ENCODE results near the gene C10orf62. TPM values are rescaled to one million over a fixed set of nuclear protein-coding genes. Genes with fewer than 3 reads are reported as not detected.

C10orf62 gene
- polyA plus RNA-seq, 1 donor (not counting 4 experiments of a cell fraction or from before 2014, with no cell fraction given): not detected

DNA sequence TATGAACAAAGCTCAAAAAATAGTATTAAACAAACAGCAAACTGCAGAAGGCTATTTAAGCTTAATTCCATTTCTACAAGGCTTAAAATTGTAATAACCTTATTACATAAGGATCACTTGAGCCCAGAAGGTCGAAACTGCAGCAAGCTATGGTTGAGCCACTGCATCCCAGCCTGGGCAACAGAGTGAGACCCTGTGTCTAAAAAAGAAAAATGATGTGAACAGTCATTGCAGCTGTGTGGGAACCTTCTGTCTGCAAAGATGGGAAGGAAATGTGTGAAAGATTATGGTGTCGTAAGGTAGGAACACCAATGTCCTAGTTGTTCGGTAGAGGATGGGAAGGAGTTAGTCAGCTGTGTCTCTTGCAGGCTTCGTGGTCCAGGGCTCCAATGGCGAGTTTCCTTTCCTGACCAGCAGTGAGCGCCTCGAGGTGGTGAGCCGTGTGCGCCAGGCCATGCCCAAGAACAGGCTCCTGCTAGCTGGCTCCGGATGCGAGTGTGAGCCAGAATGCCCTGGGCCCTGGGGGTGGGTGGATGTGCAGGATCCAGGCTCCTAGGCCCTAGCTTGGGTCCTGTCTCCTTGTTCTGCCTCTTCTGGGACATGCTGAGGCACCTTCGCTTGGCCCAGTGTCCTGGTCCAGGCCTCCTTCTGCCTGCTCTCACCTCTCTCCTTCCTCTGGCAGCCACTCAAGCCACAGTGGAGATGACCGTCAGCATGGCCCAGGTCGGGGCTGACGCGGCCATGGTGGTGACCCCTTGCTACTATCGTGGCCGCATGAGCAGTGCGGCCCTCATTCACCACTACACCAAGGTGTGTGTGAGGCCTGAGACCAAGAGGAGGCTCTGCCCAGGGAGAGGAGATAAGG lies 9.1 kb downstream of the C10orf62 start:
- Histone ChIP-seq H4K20me1 (ENCODE audit: control insufficient read depth, extremely low read depth, insufficient read depth, low read length) (no peaks in the 10 kb centered on the region), H3K27me3 (ENCODE audit: control insufficient read depth, extremely low read depth, insufficient read depth, low read length) (no peaks in the 10 kb centered on the region), H3K9me3 (ENCODE audit: control insufficient read depth, low read depth, low read length) (no peaks in the 10 kb centered on the region), H3K4me1 (ENCODE audit: control insufficient read depth, extremely low read depth, insufficient read depth, low read length) (peaks cover 18% of the 10 kb centered on the region), H3K9me1 (ENCODE audit: control insufficient read depth, extremely low read depth, insufficient read depth, low read length) (no peaks in the 10 kb centered on the region), H3K36me3 (ENCODE audit: control insufficient read depth in 2 of 2, extremely low read depth in 1 of 2, insufficient read depth in 2 of 2, low read length in 2 of 2) (no peaks in the 10 kb centered on the region), H2AFZ (ENCODE audit: control insufficient read depth, low read length) (no peak overlapping the region), H3K4me2 (ENCODE audit: control insufficient read depth, extremely low read depth, insufficient read depth, low read depth, low read length) (no peak overlapping the region), H3K79me2 (ENCODE audit: control insufficient read depth, insufficient read depth, low read length) (no peaks in the 10 kb centered on the region), H3K9ac (ENCODE audit: control insufficient read depth, extremely low read depth, insufficient read depth, low read length) (no peak overlapping the region), H3K27ac (ENCODE audit: control insufficient read depth, insufficient read depth, low read length) (no peak overlapping the region), H3K4me3 (ENCODE audit: control insufficient read depth in 2 of 3, extremely low read depth in 1 of 3, insufficient read depth in 2 of 3, low read depth in 1 of 3, low read length in 3 of 3) (no peak overlapping the region)
- no peak for FAIRE-seq
- dilution Hi-C loops (cut with MboI; ENCODE audit: extremely low pct_ligation_motif_present, low sequenced_read_pairs): no loop called here
- DNase-seq (ENCODE audit: low read depth, low spot score): no peak
- no peak for TF ChIP-seq EZH2 (IDR thresholded peaks at IDR 0.05; ENCODE audit: low read length)
- TF ChIP-seq, protein P1, sequence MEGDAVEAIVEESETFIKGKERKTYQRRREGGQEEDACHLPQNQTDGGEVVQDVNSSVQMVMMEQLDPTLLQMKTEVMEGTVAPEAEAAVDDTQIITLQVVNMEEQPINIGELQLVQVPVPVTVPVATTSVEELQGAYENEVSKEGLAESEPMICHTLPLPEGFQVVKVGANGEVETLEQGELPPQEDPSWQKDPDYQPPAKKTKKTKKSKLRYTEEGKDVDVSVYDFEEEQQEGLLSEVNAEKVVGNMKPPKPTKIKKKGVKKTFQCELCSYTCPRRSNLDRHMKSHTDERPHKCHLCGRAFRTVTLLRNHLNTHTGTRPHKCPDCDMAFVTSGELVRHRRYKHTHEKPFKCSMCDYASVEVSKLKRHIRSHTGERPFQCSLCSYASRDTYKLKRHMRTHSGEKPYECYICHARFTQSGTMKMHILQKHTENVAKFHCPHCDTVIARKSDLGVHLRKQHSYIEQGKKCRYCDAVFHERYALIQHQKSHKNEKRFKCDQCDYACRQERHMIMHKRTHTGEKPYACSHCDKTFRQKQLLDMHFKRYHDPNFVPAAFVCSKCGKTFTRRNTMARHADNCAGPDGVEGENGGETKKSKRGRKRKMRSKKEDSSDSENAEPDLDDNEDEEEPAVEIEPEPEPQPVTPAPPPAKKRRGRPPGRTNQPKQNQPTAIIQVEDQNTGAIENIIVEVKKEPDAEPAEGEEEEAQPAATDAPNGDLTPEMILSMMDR (optimal IDR thresholded peaks at IDR 0.05 in 1 of 3, IDR thresholded peaks at IDR 0.05 in 1 of 3, conservative IDR thresholded peaks at IDR 0.05 in 1 of 3; ENCODE audit: extremely low read depth in 1 of 3, insufficient read depth in 2 of 3, low read length in 3 of 3): peak in 1 of 3 experiments; percentile 4

DNA sequence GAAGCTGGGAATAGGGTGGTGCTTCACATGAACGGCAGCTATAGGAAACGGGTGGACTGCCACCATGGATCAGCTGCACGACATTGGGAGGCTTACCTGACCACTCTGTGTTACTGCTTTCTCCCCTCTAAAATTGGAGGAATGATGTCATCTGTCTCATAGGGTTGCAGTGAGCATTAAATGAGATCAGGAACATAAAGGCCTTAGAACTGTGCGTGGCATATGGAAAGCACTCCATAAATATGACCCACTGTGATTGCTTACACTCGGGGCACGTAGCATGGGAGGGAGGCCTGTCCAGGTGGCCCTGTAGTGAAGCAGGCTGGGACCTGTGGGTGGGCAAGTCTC lies 9.7 kb downstream of the C10orf62 start:
- H3K9me1 ChIP-seq (ENCODE audit: control insufficient read depth, extremely low read depth, insufficient read depth, low read length): no peaks in the 10 kb centered on the region
- no peak overlapping the region for H3K4me3 ChIP-seq (ENCODE audit: control insufficient read depth in 2 of 3, extremely low read depth in 1 of 3, insufficient read depth in 2 of 3, low read depth in 1 of 3, low read length in 3 of 3)
- no peaks in the 10 kb centered on the region for H4K20me1 ChIP-seq (ENCODE audit: control insufficient read depth, extremely low read depth, insufficient read depth, low read length)
- H3K36me3 ChIP-seq (ENCODE audit: control insufficient read depth in 2 of 2, extremely low read depth in 1 of 2, insufficient read depth in 2 of 2, low read length in 2 of 2): no peaks in the 10 kb centered on the region
- H3K27me3 ChIP-seq (ENCODE audit: control insufficient read depth, extremely low read depth, insufficient read depth, low read length): no peaks in the 10 kb centered on the region
- FAIRE-seq: no peak
- H3K27ac ChIP-seq (ENCODE audit: control insufficient read depth, insufficient read depth, low read length): no peak overlapping the region
- peaks cover 18% of the 10 kb centered on the region for H3K4me1 ChIP-seq (ENCODE audit: control insufficient read depth, extremely low read depth, insufficient read depth, low read length)
- no peak overlapping the region for H3K4me2 ChIP-seq (ENCODE audit: control insufficient read depth, extremely low read depth, insufficient read depth, low read depth, low read length)
- TF ChIP-seq EZH2 (IDR thresholded peaks at IDR 0.05; ENCODE audit: low read length): no peak
- TF ChIP-seq, protein P1 (optimal IDR thresholded peaks at IDR 0.05 in 1 of 3, IDR thresholded peaks at IDR 0.05 in 1 of 3, conservative IDR thresholded peaks at IDR 0.05 in 1 of 3; ENCODE audit: extremely low read depth in 1 of 3, insufficient read depth in 2 of 3, low read length in 3 of 3): no peak
- no peaks in the 10 kb centered on the region for H3K79me2 ChIP-seq (ENCODE audit: control insufficient read depth, insufficient read depth, low read length)
- H3K9ac ChIP-seq (ENCODE audit: control insufficient read depth, extremely low read depth, insufficient read depth, low read length): no peak overlapping the region
- H3K9me3 ChIP-seq (ENCODE audit: control insufficient read depth, low read depth, low read length): no peaks in the 10 kb centered on the region
- dilution Hi-C loops (cut with MboI; ENCODE audit: extremely low pct_ligation_motif_present, low sequenced_read_pairs): no loop called here
- no peak overlapping the region for H2AFZ ChIP-seq (ENCODE audit: control insufficient read depth, low read length)
- DNase-seq (ENCODE audit: low read depth, low spot score): no peak

All from keratinocyte (primary cell).